GM19328 (cell line): ENCODE data around the gene FBXW9.
"Not testable (repeated sequence)": the region's sequence is repeated elsewhere in the genome, so short reads cannot be mapped to it uniquely, and the experiment has no call there.

Source experiments
- ATAC-seq: cut with Tn5 transposase; IDR thresholded peaks from one replicate; pipeline ENCODE4 v1.9.1; 2021; ENCODE audit warnings: mild to moderate bottlenecking, moderate library complexity; ENCODE audit not compliant: unreplicated experiment

The FBXW9 gene

DNA sequence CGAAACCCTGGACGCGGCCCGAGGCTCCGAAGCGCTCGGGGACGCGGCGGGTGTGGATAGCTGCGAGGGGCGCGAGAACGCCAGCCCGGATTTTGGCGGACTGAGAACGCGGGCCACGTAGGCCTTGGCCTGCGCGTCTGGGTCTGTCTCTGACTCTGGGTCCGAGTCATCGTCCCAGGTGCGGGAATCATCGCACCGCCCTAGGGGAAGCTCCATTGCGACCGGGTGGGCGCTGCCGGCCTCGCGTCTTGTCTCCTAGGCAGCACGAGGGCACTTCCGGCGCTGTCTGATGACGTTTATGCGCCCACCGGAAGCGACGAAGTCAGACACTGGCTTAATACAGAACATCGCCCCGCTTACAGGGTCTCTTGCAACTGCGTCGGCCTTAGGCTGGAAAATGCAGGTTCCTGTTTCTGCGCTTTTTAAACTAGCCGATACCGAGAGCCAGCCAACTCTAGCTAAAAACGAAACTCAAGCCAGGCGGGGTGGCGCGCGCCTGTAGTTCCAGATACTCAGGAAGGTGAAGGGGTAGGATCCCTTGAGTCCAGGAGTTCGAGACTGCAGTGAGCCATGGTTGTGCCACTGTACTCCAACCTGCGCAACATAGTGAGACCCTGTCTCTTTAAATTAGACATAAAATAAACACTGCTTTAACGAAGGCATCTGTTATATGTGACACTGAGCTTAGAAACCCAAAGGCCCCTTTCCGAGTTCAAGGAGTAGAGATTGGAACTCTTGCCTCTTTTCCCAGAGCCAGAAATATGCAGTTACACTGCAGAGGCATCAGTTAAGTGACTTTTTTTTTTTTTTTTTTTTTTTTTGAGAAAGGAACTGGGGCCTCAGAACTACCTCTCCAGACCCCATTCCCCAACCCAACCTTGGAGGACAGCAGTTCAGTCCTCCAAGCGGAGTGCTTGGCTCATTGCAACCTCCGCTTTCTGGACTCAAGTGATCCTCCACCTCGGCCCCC, at the start of gene FBXW9:
TSS of gene FBXW9 (minus strand) at position 266 of the 970 bp plus-strand sequence. CDS start at position 216, 50 bp downstream.
- ATAC-seq, result peak; percentile 73

GRCh38 chr19:12745166-12745897, 48.9 kb upstream of the FBXW9 start:
- no peak for ATAC-seq

DNA sequence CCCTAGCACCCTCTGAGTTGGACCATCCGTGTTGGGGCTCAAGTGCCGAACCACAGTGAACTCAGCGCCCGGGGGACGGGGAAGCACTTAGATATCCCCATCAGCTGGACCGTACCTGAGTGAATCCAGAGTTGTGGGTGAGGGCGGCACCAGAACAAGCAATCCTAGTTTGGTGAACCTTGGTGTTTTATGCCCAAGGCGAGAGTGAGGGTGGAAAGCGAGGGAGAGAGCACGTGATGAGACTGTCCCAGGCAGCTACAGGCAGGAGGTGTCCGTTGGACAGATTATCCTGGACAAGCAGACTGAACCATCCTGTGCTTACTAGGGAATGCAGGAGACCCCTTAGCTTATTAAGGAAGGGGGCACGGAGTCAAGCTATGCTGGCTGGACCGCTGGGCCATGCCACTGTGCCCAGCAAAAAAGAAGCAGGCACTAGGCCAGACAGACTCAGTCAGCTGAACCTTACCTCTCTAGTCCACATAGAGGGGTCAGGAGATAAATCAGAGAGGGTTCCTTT, 41.5 kb upstream of the FBXW9 start:
- no peak for ATAC-seq

DNA sequence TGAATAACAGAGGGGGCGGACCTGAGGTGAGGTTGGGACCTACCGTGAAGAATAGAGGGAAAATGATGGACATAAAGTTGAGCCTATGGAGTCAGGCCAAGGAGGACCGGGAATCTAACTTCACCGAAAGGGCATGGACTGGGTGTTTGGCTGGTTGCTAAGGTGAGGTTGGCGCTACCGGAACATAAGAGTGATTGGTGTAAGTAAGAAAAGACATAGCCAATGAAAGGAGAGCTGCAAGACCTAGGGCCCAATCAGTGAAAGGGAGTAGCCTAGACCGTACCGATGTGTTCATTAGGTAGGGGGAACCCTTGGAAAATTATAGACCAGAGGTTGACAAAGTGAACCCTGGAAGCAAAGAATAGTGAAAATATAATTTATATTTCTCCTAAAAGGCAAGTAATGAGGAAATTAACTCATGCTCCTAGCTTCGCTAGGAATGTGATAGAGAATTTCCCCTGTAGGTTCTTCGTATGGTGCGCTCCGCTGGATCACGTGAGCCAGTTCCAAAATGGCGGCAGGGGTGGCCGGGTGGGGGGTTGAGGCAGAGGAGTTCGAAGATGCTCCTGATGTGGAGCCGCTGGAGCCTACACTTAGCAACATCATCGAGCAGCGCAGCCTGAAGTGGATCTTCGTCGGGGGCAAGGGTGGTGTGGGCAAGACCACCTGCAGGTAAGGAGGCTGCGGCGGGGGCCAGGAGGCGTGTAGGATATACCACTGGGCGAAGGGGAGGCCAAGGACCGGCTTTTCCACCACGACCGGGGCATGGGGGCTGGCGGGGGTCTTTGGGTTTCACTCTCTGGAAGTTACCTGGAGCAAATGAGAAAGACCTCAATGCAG, 40.8 kb upstream of the FBXW9 start, which contains the start of gene GET3:
TSS of gene GET3 (plus strand) at position 503 of the 840 bp plus-strand sequence. CDS start at position 512, 9 bp downstream.
- ATAC-seq, result peak; percentile 68

- ATAC-seq, result no peak
Observed at GRCh38 chr19:12733369-12734214, 37.2 kb upstream of the FBXW9 start.

GRCh38 chr19:12731337-12731736, 34.9 kb upstream of the FBXW9 start:
- ATAC-seq, result no peak

DNA sequence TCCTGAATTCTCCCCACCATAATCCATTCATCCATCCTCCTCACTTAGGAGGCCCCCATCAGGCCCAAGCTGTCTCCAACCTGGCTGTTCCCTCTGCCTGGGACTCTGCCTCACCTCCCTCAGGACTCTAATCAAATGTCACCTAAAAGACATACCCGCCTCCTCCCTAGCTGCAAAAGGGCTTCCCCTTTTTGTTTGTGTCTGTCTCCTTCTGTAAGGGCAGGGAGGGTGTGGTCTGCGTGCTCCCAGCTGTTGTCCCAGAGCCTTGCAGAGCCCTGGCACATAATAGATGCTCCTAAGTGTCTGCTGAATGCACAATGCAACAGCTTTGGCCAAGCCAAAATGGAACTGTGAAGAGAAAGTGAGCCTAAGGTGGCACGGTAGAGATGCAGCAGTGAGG, 33.6 kb upstream of the FBXW9 start:
- no peak for ATAC-seq

- ATAC-seq, result no peak
Observed at GRCh38 chr19:12727745-12728433, 31.5 kb upstream of the FBXW9 start.

GRCh38 chr19:12726988-12727316, 30.5 kb upstream of the FBXW9 start:
- no peak for ATAC-seq

DNA sequence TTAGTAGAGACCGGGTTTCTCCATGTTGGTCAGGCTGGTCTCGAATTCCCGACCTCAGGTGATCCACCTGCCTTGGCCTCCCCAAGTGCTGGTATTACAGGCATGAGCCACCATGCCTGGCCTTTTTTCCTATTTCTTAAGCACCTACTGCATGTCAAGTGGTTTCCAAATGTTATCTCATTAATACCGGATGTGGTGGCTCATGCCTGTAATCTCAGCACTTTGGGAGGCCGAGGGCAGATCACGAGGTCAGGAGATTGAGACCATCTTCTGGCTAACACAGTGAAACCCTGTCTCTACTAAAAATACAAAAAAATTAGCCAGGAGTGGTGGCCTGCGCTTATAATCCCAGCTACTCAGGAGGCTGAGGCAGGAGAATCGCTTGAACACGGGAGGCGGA, 29.2 kb upstream of the FBXW9 start:
- not testable (repeated sequence) for ATAC-seq

GRCh38 chr19:12723641-12724426, 27.4 kb upstream of the FBXW9 start, which contains the start of gene TNPO2:
Gene TNPO2, minus strand, starts transcription at chr19:12723932. Its CDS starts 2,955 bp downstream, at chr19:12720977.
- ATAC-seq, result no peak

- no peak for ATAC-seq
Observed at GRCh38 chr19:12723381-12723640, 26.9 kb upstream of the FBXW9 start.

GRCh38 chr19:12722566-12723380, 26.3 kb upstream of the FBXW9 start:
- peak; percentile 78 for ATAC-seq

DNA sequence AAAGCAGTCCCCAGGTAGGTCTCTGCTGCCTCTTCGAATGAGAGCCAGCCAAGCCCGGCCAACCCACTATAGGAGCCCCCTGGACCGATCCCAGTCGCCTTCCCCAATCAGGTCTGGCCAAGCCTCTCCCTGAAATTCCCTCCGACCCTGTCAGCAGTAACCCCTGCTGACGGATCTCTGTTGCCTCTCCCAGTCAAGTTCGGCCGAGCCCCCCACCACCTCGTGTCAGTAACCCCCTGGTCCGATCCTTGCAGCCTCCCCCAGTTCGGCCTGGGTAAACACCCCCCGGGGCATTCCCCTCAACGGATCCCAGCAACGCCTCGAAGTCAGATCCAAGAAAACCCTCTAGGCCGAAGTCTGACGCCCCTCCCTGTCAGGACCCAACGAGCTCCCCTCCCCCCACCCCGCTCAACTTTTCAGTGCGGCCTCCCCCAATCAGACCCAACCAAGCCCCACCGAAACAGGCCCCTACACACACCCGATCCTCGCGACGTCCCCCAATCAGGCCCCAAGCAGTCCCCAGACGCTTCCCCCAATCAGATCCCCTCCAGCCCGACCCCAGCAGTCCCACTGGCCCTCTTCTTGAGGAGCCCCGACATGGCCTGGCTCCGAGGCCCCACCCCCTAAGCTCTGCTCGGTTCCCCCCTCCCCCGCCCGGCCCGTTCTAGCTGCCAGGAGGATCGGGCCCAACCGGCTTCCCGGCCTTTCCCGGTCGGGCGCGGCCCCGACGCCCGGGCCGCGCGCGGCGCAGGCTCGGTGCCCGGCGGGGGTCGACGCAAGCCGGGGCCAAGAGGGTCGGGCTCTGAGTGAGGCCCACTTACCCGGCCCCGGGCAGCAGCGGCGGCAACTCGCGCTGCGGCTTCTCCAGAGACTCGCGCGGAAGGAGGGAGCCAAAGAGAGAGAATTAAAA, 25.5 kb upstream of the FBXW9 start:
- ATAC-seq, result peak; percentile 10

DNA sequence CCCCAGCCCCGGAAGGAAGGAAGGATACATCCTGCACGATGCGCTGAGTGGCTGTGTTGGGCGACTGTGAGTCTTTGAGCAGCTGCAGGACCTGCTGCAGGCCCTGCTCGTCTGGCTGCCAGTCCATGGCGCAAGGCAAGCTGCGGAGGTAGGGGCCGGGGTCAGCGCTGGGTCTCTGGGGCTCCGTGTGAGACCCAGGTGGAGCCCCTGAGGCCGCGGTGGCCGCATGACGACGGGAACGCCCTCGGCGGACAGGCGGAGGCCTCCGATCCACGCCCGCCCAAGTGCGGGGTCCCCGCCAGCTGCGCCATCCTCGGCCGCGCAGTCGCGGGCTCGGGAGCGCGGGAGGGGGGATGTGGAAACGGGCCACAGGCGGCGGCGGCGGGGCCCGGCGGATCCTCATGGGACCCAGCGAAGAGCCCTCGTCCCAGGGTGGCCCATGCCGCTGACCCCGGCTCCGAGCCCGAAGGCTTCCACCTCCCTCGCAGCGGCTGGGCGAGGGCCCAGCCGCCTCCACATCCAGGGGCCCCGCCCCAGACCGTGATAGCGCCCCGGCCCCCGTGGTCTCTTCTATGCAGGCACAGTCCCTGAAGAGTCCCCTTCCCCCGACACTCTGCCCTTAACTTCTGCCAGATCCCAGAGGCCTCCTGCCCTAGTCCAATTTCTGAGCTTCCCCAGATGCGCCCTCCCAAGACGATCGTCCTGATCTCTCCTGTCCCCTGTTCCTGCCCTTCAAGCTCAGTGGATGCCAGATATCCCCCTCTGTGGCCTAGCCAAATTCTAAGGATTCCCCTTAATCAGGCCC, 24.6 kb upstream of the FBXW9 start:
- no peak for ATAC-seq

- no peak for ATAC-seq
Observed at GRCh38 chr19:12720296-12720695, 23.9 kb upstream of the FBXW9 start.
